Skeletal muscle cell (primary cell): Measurements from ENCODE around the gene DPYD.

Experiments
- DNase-seq: peaks from one replicate; pipeline ENCODE4 v3.0.0-alpha.2; 2010; ENCODE audit warnings: low read depth
- H3K4me3 ChIP-seq: 2 replicates; pipeline ENCODE4 v1.5.1; 2011; ENCODE audit warnings: low read depth, mild to moderate bottlenecking, control low read depth, low read length, moderate library complexity

The DPYD gene

GRCh38 chr1:97649591-97649990 is 271.2 kb downstream of the DPYD start:
- no peak for DNase-seq
- H3K4me3 ChIP-seq: no peak overlapping the region

GRCh38 chr1:97647776-97648175 is 273.1 kb downstream of the DPYD start:
- H3K4me3 ChIP-seq: no peak overlapping the region
- DNase-seq: no peak

GRCh38 chr1:97646071-97646470 is 274.8 kb downstream of the DPYD start:
- no peak for DNase-seq
- no peak overlapping the region for H3K4me3 ChIP-seq

GRCh38 chr1:97640677-97641076 is 280.2 kb downstream of the DPYD start:
- no peak overlapping the region for H3K4me3 ChIP-seq
- DNase-seq: no peak

GRCh38 chr1:97636941-97637340 is 283.9 kb downstream of the DPYD start:
- no peak for DNase-seq
- H3K4me3 ChIP-seq: no peak overlapping the region

GRCh38 chr1:97634758-97635157 is 286.1 kb downstream of the DPYD start:
- no peak overlapping the region for H3K4me3 ChIP-seq
- no peak for DNase-seq

- no peak for DNase-seq
- H3K4me3 ChIP-seq: no peak overlapping the region
Observed at GRCh38 chr1:97632776-97633175, 288.1 kb downstream of the DPYD start.

GRCh38 chr1:97632075-97632474 is 288.8 kb downstream of the DPYD start:
- no peak overlapping the region for H3K4me3 ChIP-seq
- peak; percentile 49 for DNase-seq

- no peak for DNase-seq
- no peak overlapping the region for H3K4me3 ChIP-seq
Observed at GRCh38 chr1:97630948-97631347, 289.9 kb downstream of the DPYD start.

- no peak for DNase-seq
- H3K4me3 ChIP-seq: no peak overlapping the region
Observed at GRCh38 chr1:97630281-97630680, 290.6 kb downstream of the DPYD start.

GRCh38 chr1:97623220-97623619 is 297.6 kb downstream of the DPYD start:
- no peak for DNase-seq

GRCh38 chr1:97621955-97622354 is 298.9 kb downstream of the DPYD start:
- DNase-seq: no peak
- no peak overlapping the region for H3K4me3 ChIP-seq

More at GRCh38 chr1:97623220-97623619, 297.6 kb downstream of the DPYD start:
- H3K4me3 ChIP-seq: no peak overlapping the region

- no peak for DNase-seq
Observed at GRCh38 chr1:97619706-97620105, 301.1 kb downstream of the DPYD start.

GRCh38 chr1:97610748-97611147 is 310.1 kb downstream of the DPYD start:
- no peak overlapping the region for H3K4me3 ChIP-seq
- no peak for DNase-seq

More at GRCh38 chr1:97619706-97620105, 301.1 kb downstream of the DPYD start:
- no peak overlapping the region for H3K4me3 ChIP-seq

GRCh38 chr1:97610102-97610501 is 310.7 kb downstream of the DPYD start:
- no peak overlapping the region for H3K4me3 ChIP-seq
- DNase-seq: no peak

GRCh38 chr1:97608272-97608671 is 312.6 kb downstream of the DPYD start:
- no peak overlapping the region for H3K4me3 ChIP-seq
- no peak for DNase-seq

- H3K4me3 ChIP-seq: no peak overlapping the region
- DNase-seq: no peak
Observed at GRCh38 chr1:97603776-97604175, 317.1 kb downstream of the DPYD start.

GRCh38 chr1:97603218-97603617 is 317.6 kb downstream of the DPYD start:
- no peak for DNase-seq
- H3K4me3 ChIP-seq: no peak overlapping the region

- DNase-seq: no peak
- no peak overlapping the region for H3K4me3 ChIP-seq
Observed at GRCh38 chr1:97599447-97599846, 321.4 kb downstream of the DPYD start.

- DNase-seq: no peak
- no peak overlapping the region for H3K4me3 ChIP-seq
Observed at GRCh38 chr1:97593192-97593591, 327.6 kb downstream of the DPYD start.

GRCh38 chr1:97588772-97589171 is 332.1 kb downstream of the DPYD start:
- H3K4me3 ChIP-seq: no peak overlapping the region
- DNase-seq: no peak

- DNase-seq: no peak
- H3K4me3 ChIP-seq: no peak overlapping the region
Observed at GRCh38 chr1:97581614-97582051, 339.2 kb downstream of the DPYD start.
